Stimulated activated CD4-positive, alpha-beta T cell treated with anti-CD3 and anti-CD28 coated beads, Interleukin-4, amount 100 ng/mL, for 4 hours (primary cell): ENCODE measurements around the gene OBSCN.

ENCODE experiments used
- DNase-seq, 2 experiments: peaks; one replicate each; pipeline ENCODE4 v3.0.0-alpha.2; 2020

OBSCN gene

DNA sequence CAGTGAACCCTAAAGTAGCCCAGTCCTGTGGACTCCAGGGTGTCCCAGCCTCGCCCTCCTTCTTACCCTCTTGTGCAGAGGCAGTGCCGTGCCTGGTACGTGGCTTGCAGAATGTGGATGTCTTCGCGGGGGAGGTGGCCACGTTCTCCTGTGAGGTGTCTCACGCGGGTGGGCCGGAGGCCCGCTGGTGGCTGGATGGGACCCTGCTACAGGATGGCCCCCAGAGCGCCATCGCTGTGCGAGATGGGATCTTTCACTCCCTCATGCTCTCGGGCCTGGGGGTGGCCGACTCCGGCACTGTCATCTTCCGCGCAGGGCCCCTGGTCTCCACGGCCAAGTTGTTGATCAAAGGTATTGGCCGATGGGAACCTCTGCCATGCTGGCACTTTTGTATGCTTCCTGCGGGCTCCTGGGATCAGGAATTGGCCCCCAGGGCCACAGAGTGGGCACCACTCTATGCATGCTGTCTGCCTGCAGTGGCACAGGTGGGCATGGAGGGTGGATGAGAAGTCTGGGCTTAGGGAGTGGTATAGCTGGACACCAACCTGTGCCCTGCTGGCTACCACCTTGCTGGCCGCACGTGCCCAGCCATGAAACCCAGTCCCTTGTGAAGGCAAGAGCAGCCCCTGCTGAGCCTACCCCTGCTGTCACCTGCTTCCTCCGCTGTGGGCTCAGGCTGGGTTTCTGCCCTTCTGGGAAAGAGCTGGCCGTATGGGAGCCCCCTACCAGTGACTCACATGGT is 105.9 kb downstream of the OBSCN start:
- no peak for DNase-seq

DNA sequence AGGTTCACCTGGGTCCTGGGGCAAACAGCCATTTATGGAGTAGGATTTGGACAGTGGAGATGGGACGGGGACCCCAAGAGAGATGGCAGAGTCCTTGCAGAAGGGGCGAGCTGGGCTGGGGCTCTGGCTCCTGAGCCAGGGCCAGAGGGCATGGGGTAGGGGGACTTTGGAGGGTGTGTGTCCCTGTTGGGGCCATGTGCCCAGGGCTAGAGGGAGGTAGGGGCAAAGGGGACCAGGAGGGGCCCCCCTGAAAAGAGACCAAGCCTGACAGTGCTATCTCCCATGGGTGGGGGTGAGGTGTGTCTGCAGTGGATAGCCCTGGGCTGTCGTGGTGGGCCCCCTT is 106.4 kb downstream of the OBSCN start:
- DNase-seq, result no peak

GRCh38 chr1:228314658-228315483 is 107.0 kb downstream of the OBSCN start:
- DNase-seq, result no peak

GRCh38 chr1:228315484-228315944 is 107.7 kb downstream of the OBSCN start:
- DNase-seq, result no peak

DNA sequence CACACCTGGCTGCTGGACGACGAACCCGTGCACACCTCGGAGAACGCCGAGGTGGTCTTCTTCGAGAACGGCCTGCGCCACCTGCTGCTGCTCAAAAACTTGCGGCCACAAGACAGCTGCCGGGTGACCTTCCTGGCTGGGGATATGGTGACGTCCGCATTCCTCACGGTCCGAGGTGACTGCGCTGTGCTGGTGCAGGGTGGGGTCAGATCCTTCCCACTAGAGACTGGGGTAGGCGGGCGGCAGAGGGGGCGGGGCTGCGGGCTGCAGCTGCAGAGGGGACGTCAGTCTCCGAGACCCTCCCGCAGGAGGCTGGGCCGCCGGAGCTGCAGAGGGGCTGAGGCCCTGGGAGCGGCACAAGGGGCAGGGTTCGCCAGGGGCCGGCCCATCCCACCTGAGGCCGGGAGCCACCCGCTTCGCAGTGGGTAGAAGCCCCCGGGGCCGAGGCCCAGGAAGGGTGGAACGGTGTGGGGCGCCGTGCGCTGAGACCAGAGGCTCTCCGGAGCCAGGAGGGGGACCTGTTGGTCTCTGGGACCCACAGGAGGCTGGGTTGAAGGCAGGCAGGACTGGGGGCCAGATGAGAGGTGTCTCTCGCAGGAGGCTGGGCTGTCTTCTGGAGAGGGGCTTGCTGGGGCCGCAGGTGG is 108.2 kb downstream of the OBSCN start:
- DNase-seq, result no peak

GRCh38 chr1:228316589-228317387 is 108.9 kb downstream of the OBSCN start:
- no peak for DNase-seq

- no peak for DNase-seq
These were observed 109.6 kb downstream of the OBSCN start for GRCh38 chr1:228317411-228317828.

DNA sequence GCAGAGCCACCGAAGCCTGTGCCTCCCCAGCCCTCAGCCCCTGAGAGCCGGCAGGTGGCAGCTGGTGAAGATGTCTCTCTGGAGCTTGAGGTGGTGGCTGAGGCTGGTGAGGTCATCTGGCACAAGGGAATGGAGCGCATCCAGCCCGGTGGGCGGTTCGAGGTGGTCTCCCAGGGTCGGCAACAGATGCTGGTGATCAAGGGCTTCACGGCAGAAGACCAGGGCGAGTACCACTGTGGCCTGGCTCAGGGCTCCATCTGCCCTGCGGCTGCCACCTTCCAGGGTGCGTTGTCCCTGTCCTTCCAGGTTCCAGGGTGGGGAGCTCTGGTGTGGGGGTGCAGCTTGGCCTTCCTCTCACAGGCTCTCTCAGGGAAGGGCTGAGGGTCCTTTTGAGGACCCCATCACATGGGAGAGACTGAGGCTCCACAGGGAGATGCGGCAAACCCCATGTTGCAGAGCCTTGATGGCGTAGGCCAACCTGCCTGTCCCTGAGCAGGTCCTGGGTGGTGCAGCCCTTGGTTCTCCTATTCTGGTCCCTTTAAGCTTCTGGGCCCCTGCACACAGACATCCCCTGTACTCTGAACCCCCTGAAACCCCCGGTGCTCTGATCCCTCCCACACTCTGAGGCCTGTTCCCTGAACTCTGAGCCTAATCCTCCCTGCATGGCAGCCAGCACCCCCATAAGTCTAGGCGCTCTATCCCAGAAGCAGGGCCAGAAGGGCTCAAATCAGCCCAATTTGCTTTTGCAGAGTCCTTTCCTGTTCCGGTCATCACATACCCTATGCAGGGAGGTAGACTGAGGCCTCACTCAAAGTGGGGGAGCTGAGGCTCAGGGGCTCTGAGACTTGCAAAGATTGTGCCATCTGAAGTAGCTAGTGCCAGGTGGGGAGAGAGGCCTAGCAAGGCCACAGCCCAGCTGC is 110.3 kb downstream of the OBSCN start:
- DNase-seq, result no peak

- no peak for DNase-seq
These were observed 111.0 kb downstream of the OBSCN start for GRCh38 chr1:228318823-228319241.

GRCh38 chr1:228319352-228320088 is 111.7 kb downstream of the OBSCN start:
- no peak for DNase-seq

- DNase-seq, result no peak
These were observed 112.5 kb downstream of the OBSCN start for GRCh38 chr1:228320394-228320793.

GRCh38 chr1:228321435-228321834 is 113.6 kb downstream of the OBSCN start:
- DNase-seq, result no peak

GRCh38 chr1:228321895-228322294 is 114.1 kb downstream of the OBSCN start:
- no peak for DNase-seq

DNA sequence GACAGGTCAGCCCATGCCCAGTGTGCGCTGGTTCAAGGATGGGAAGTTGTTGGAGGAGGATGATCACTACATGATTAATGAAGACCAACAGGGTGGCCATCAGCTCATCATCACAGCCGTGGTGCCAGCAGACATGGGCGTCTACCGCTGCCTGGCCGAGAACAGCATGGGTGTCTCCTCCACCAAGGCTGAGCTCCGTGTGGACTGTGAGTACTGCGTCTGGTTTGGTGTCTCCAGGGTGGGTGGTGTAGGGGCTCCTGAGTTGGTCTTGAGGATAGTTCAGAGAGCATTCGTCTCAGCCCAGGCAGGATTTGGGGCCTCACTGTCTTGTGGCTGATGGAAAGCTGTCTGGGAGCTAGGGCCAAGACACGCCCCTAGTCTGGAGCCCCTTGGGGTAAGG is 115.6 kb downstream of the OBSCN start:
- no peak for DNase-seq

- no peak for DNase-seq
These were observed 117.4 kb downstream of the OBSCN start for GRCh38 chr1:228325267-228325666.

DNA sequence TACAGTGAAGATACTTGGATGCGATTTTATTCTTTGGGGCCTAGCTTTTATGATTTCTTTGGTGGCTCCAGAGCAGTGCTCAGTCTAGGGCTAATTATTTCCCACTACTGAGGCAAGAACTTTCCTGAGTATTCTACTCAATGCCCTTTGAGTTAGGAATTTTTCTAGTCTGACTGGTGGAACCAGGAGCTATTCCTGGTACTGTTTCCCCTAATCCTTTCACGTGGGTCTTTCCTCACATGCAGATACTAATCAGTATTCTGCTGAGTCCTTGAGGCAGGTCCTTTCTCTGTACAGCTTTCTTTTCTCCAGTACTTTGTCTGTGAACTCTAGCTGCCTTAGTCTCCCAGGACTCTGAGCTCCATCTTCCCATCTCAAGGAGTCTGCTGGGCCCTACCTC is 122.0 kb downstream of the OBSCN start:
- DNase-seq, result no peak

GRCh38 chr1:228332797-228333738 is 125.2 kb downstream of the OBSCN start:
- no peak for DNase-seq

- no peak for DNase-seq
These were observed 125.9 kb downstream of the OBSCN start for GRCh38 chr1:228333739-228334115.

GRCh38 chr1:228334226-228334935 is 126.5 kb downstream of the OBSCN start:
- DNase-seq, result no peak
